ENCODE results near the gene TMEM131.

Gene TMEM131

DNA sequence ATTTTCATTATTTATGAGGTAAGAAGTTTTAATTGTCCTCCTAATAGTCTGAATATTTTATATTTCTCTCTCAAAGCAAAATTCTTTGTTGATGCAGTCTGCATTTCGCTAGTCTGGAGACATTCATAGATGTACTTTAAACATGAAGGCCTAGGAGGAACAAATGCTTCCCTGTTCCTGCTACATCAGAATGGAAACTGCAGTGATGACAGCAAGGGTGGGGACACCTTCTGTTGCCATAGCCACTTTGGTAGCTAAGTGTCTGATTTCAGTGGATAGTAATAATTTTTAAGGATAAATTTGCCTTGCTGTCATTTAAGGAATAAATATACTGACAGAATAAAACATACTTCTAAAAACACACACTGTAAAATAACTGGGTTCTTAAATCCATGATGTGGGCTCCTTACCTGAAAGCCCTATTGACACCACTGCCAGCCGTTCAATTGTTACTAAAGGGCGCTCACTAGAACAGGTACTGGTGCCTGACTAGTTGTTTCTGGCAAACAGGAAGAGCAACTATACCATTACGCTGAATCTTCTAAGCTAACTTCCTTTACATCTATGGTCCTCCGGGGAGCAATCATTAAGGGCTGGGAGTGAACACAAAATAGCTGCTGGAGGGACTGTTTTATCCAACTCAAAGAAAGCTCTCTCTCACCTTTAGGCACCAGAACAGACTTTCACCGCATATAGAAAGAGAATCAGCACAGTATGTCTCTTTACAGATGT is 88.2 kb downstream of the TMEM131 start:
- H3K4me2 ChIP-seq (ENCODE audit: insufficient read depth, low read length) = no peak overlapping the region
- no peaks in the 10 kb centered on the region for H3K4me1 ChIP-seq (ENCODE audit: insufficient read depth, low read length)
- H3K79me2 ChIP-seq (ENCODE audit: insufficient read depth, low read length) = peaks cover under 1% of the 10 kb centered on the region; the same call in 1 of the 2 replicates
- TF ChIP-seq CTCF (IDR thresholded peaks at IDR 0.05; ENCODE audit: borderline replicate concordance, extremely low read depth, low read length, poor library complexity, severe bottlenecking) (no peak), EZH2 (IDR thresholded peaks at IDR 0.05; ENCODE audit: borderline replicate concordance, low read depth, low read length, severe bottlenecking) (no peak)
- H3K9ac ChIP-seq (ENCODE audit: low read depth, low read length) = no peak overlapping the region
- H3K36me3 ChIP-seq (ENCODE audit: insufficient read depth, low read length) = peaks cover 4% of the 10 kb centered on the region; the same call in 1 of the 2 replicates
- H3K9me3 ChIP-seq (ENCODE audit: insufficient read depth, low read length, severe bottlenecking) = no peaks in the 10 kb centered on the region
- DNase-seq = no peak
- no peaks in the 10 kb centered on the region for H4K20me1 ChIP-seq (ENCODE audit: insufficient read depth, low read length)
- H3K27ac ChIP-seq (ENCODE audit: low read length) = no peak overlapping the region
- H3K27me3 ChIP-seq (ENCODE audit: insufficient read depth, low read length, poor library complexity) = no peaks in the 10 kb centered on the region
- no peak overlapping the region for H2AFZ ChIP-seq (ENCODE audit: low read depth, low read length)
- ATAC-seq (ENCODE audit: insufficient read depth, low read depth) = no peak
- no peak overlapping the region for H3K4me3 ChIP-seq (ENCODE audit: low read depth in 1 of 2, low read length in 2 of 2)

DNA sequence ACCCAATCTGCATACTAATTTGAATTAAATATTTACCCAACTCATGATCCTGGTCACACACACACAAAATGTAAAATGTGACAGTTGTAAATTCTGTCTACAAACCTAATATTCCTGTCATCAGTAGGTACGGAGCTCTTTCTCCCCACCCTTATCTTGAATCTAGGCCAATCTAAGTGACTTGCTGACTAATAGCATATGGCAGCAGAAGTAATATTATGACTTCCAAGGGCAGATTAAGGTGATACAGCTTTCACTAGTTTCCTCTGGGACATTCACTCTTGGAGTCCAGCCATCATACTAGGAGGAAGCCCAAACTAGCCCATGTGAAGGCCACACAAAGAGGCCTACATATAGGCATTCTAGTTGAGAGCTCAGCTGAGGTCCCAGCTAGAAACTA is 89.4 kb downstream of the TMEM131 start:
- TF ChIP-seq CTCF (IDR thresholded peaks at IDR 0.05; ENCODE audit: borderline replicate concordance, extremely low read depth, low read length, poor library complexity, severe bottlenecking) (no peak), EZH2 (IDR thresholded peaks at IDR 0.05; ENCODE audit: borderline replicate concordance, low read depth, low read length, severe bottlenecking) (no peak)
- no peaks in the 10 kb centered on the region for H3K27me3 ChIP-seq (ENCODE audit: insufficient read depth, low read length, poor library complexity)
- no peak overlapping the region for H3K4me2 ChIP-seq (ENCODE audit: insufficient read depth, low read length)
- H3K79me2 ChIP-seq (ENCODE audit: insufficient read depth, low read length) = no peaks in the 10 kb centered on the region
- H2AFZ ChIP-seq (ENCODE audit: low read depth, low read length) = no peak overlapping the region
- no peak overlapping the region for H3K27ac ChIP-seq (ENCODE audit: low read length)
- no peak overlapping the region for H3K4me3 ChIP-seq (ENCODE audit: low read depth in 1 of 2, low read length in 2 of 2)
- ATAC-seq (ENCODE audit: insufficient read depth, low read depth) (no peak), DNase-seq (no peak)
- no peak overlapping the region for H3K9ac ChIP-seq (ENCODE audit: low read depth, low read length)
- no peaks in the 10 kb centered on the region for H4K20me1 ChIP-seq (ENCODE audit: insufficient read depth, low read length)
- no peaks in the 10 kb centered on the region for H3K4me1 ChIP-seq (ENCODE audit: insufficient read depth, low read length)
- no peaks in the 10 kb centered on the region for H3K9me3 ChIP-seq (ENCODE audit: insufficient read depth, low read length, severe bottlenecking)
- peaks cover 4% of the 10 kb centered on the region; the same call in 1 of the 2 replicates for H3K36me3 ChIP-seq (ENCODE audit: insufficient read depth, low read length)

- no peak for ATAC-seq (ENCODE audit: insufficient read depth, low read depth)
- no peak overlapping the region for H3K4me3 ChIP-seq (ENCODE audit: low read depth in 1 of 2, low read length in 2 of 2)
- no peak overlapping the region for H3K4me2 ChIP-seq (ENCODE audit: insufficient read depth, low read length)
Observed at GRCh38 chr2:97905294-97905693, 90.5 kb downstream of the TMEM131 start.

More at GRCh38 chr2:97905294-97905693, 90.5 kb downstream of the TMEM131 start:
- no peaks in the 10 kb centered on the region for H3K9me3 ChIP-seq (ENCODE audit: insufficient read depth, low read length, severe bottlenecking)
- H2AFZ ChIP-seq (ENCODE audit: low read depth, low read length) = no peak overlapping the region
- TF ChIP-seq CTCF (IDR thresholded peaks at IDR 0.05; ENCODE audit: borderline replicate concordance, extremely low read depth, low read length, poor library complexity, severe bottlenecking) = no peak
- H3K27ac ChIP-seq (ENCODE audit: low read length) = no peak overlapping the region
- H3K79me2 ChIP-seq (ENCODE audit: insufficient read depth, low read length) = no peaks in the 10 kb centered on the region
- peaks cover 4% of the 10 kb centered on the region; the same call in 1 of the 2 replicates for H3K36me3 ChIP-seq (ENCODE audit: insufficient read depth, low read length)
- no peaks in the 10 kb centered on the region for H3K4me1 ChIP-seq (ENCODE audit: insufficient read depth, low read length)
- no peak for DNase-seq
- H3K9ac ChIP-seq (ENCODE audit: low read depth, low read length) = no peak overlapping the region
- no peaks in the 10 kb centered on the region for H3K27me3 ChIP-seq (ENCODE audit: insufficient read depth, low read length, poor library complexity)
- H4K20me1 ChIP-seq (ENCODE audit: insufficient read depth, low read length) = no peaks in the 10 kb centered on the region

Measured in DND-41 (cell line).